GM18520 (cell line): ENCODE results near the gene ETF1.
"Not testable (repeated sequence)": the region's sequence is repeated elsewhere in the genome, so short reads cannot be mapped to it uniquely, and the experiment has no call there.

ENCODE experiments used
- ATAC-seq: cut with Tn5 transposase; IDR thresholded peaks from one replicate; pipeline ENCODE4 v1.9.1; 2021; ENCODE audit not compliant: unreplicated experiment

Gene ETF1

GRCh38 chr5:138529812-138530211 lies 13.2 kb downstream of the ETF1 start:
- no peak for ATAC-seq

- ATAC-seq = no peak
These were observed 14.1 kb downstream of the ETF1 start for GRCh38 chr5:138528744-138529469.

- no peak for ATAC-seq
These were observed 14.8 kb downstream of the ETF1 start for GRCh38 chr5:138528208-138528607.

- no peak for ATAC-seq
These were observed 15.9 kb downstream of the ETF1 start for GRCh38 chr5:138527170-138527569.

GRCh38 chr5:138523406-138523805 lies 19.6 kb downstream of the ETF1 start:
- ATAC-seq = no peak

- no peak for ATAC-seq
These were observed 22.1 kb downstream of the ETF1 start for GRCh38 chr5:138520971-138521370.

- no peak for ATAC-seq
These were observed 25.6 kb downstream of the ETF1 start for GRCh38 chr5:138517437-138517836.

- ATAC-seq = no peak
These were observed 27.3 kb downstream of the ETF1 start for GRCh38 chr5:138515556-138516245.

- no peak for ATAC-seq
These were observed 29.0 kb downstream of the ETF1 start for GRCh38 chr5:138514021-138514420.

GRCh38 chr5:138508958-138509357 lies 34.1 kb downstream of the ETF1 start:
- ATAC-seq = no peak

GRCh38 chr5:138507485-138507884 lies 35.6 kb downstream of the ETF1 start:
- not testable (repeated sequence) for ATAC-seq

- no peak for ATAC-seq
These were observed 36.4 kb downstream of the ETF1 start for GRCh38 chr5:138506370-138507306.

GRCh38 chr5:138504799-138505198 lies 38.2 kb downstream of the ETF1 start:
- no peak for ATAC-seq

- no peak for ATAC-seq
These were observed 39.4 kb downstream of the ETF1 start for GRCh38 chr5:138503487-138504270.

- ATAC-seq = no peak
These were observed 40.5 kb downstream of the ETF1 start for GRCh38 chr5:138502521-138502920.

- no peak for ATAC-seq
These were observed 40.9 kb downstream of the ETF1 start for GRCh38 chr5:138502121-138502520.

GRCh38 chr5:138498376-138498775 lies 44.7 kb downstream of the ETF1 start:
- no peak for ATAC-seq

GRCh38 chr5:138495351-138495750 lies 47.7 kb downstream of the ETF1 start:
- ATAC-seq = no peak

- no peak for ATAC-seq
These were observed 50.4 kb downstream of the ETF1 start for GRCh38 chr5:138492560-138493045.
